ENCODE measurements around the gene SLC5A6.

- TF ChIP-seq, protein P1, sequence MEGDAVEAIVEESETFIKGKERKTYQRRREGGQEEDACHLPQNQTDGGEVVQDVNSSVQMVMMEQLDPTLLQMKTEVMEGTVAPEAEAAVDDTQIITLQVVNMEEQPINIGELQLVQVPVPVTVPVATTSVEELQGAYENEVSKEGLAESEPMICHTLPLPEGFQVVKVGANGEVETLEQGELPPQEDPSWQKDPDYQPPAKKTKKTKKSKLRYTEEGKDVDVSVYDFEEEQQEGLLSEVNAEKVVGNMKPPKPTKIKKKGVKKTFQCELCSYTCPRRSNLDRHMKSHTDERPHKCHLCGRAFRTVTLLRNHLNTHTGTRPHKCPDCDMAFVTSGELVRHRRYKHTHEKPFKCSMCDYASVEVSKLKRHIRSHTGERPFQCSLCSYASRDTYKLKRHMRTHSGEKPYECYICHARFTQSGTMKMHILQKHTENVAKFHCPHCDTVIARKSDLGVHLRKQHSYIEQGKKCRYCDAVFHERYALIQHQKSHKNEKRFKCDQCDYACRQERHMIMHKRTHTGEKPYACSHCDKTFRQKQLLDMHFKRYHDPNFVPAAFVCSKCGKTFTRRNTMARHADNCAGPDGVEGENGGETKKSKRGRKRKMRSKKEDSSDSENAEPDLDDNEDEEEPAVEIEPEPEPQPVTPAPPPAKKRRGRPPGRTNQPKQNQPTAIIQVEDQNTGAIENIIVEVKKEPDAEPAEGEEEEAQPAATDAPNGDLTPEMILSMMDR (IDR thresholded peaks at IDR 0.05) = no peak
- TF ChIP-seq EP300 (IDR thresholded peaks at IDR 0.05; ENCODE audit: low read depth) = no peak
These were observed 22.1 kb downstream of the SLC5A6 start for GRCh38 chr2:27189989-27190388.

Data from transverse colon (tissue), 3 donors.